ENCODE data around the gene AURKB.

The AURKB gene

DNA sequence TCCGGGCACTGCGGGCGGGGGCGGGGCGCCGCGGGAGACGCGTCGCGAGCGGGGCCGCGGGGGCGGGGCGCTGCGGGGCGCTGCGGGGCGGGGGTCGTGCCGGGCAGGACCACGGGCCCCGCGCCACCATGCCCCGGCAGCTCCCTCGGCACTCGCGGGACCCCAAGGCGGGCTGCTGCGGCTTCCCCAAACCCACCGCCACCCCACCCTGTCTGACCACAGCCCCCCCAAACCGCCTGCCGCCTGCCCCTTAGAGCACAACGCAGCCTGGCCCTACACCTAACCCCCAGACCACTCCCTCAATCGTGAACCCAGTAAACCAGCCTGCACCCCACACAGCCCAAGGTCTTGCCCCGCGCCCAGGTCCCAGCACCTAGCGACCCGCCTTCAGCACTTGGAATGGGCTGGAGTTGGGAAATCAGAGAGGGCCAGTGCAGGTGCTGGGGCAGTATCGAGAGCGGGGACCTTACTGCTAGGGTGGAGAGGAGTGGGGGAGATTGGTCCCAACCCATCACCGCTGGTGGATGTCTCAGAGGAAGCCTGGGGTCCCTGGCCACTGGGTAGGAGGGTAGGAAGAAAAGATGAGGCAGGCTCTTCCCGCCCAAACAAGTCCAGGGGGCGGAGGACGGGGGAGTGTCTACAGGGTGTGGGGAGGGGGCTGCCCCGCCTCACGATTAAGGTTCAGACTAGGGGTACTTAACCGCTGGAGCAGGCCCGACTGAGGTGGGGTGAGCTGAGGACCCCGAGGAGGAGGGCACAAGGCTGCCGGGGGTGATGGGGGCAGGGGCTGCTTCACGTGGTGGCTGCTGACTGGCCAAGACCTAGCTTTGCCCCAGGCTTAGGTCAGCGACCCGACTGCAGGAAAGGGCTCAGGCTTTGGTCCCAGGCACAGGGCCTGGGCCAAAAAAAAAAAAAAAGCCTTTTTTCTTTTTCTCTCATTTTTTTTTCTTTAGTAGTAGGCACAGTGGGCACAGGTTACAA, 47.1 kb downstream of the AURKB start:
- in situ Hi-C loops (cut with HindIII; ENCODE audit: low sequenced_read_pairs), result no loop called here

- in situ Hi-C loops (cut with HindIII; ENCODE audit: low sequenced_read_pairs), result no loop called here
Measured at GRCh38 chr17:8162233-8162996, 48.0 kb downstream of the AURKB start, which contains the start of gene VAMP2. VAMP2 (minus strand) TSS chr17:8162948; CDS start chr17:8162879, 69 bp downstream.

- in situ Hi-C loops (cut with HindIII; ENCODE audit: low sequenced_read_pairs), result no loop called here
Measured at GRCh38 chr17:8161289-8162232, 48.8 kb downstream of the AURKB start.

DNA sequence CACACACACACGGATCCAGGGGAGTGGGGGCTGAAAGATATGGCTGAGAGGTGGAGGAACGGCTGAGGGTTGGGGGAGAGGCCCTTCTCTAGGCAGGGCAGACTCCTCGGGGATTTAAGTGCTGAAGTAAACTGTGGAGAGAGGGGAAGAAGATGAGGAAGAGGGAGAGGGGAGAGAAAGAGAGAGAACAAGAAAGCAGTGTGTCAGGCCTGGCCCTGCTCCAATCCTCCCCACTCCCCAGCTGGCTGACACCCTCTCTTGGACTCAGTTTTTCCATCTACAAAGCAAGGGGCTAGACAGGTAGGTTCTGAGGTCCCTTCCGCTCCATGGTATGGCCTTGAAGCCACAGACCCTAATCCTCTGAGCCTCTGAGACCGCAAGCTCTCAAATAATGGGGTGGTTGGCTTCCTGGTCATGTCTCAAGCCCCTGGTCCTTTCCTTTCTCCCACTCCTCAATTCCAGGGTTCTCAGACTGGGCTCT, 49.6 kb downstream of the AURKB start:
- in situ Hi-C loops (cut with HindIII; ENCODE audit: low sequenced_read_pairs), result no loop called here

DNA sequence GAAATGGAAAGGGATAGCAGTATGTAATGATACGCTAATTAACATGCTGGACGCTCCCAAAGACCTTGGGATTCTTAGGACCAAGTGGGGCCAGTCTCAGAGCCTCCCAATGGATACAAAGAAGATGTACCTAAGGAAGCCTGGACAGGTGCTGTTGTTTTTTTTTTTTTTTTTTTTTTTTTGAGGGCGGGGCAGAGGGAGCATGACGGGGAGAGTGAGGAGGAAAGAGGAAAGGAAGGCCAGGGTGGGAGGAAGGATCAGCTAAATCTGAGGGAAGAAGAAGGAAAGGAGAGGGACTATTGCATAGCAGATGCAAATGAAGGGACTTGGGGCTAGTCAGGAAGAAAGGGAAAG, 50.2 kb downstream of the AURKB start:
- in situ Hi-C loops (cut with HindIII; ENCODE audit: low sequenced_read_pairs), result no loop called here

DNA sequence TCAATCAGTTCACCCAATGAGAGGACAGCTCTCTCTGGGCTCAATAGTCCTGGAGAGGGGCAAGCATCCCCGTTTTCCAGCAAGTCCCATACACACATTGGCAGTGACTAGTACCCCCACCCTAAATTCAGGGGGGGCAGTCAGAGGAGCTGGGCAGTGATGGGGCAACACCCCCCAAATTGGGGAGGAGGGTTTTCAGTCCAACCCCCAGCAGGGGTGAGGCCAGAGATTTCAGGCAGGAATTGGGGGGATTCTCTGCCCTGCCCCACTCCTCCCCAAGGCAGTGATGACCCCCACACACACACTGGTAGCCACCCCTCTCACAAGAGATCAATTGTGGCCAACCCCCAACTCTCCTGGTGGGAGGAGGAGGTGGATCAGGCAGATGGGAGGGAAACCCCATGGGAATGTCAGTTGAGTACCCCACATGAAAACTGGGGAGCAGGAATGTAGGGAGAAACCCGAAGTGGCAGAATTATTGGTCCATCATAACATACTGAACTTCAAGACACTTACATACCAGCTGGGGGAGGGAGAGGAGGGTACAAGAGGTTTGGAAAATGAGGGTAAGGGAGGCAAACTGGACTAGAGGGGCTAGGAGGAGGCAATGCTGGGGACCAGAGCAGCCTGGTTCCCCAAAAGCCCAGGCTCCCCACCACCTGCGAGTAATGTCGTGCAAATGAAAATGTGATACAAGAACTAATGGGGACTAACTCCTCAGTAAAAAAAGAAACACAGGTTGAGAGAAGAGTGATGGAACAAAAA, 50.7 kb downstream of the AURKB start:
- in situ Hi-C loops (cut with HindIII; ENCODE audit: low sequenced_read_pairs), result no loop called here

DNA sequence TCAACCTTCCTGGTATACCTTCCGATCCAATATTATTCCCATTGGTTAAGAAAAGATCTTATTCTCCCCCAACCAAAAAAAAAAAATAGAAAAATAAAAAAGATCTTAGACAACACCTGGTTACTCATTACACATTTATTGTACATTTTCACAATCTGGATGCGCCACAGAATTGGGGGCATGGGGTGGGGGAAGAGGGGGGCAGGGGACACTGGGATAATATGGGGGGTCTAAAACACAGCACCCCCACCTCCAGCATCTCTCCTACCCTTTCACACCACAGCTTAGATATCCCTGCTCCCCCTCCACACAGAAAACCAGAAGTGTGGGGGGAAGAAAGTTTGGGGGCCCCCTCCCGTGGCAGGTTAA, 51.4 kb downstream of the AURKB start:
- in situ Hi-C loops (cut with HindIII; ENCODE audit: low sequenced_read_pairs), result no loop called here

DNA sequence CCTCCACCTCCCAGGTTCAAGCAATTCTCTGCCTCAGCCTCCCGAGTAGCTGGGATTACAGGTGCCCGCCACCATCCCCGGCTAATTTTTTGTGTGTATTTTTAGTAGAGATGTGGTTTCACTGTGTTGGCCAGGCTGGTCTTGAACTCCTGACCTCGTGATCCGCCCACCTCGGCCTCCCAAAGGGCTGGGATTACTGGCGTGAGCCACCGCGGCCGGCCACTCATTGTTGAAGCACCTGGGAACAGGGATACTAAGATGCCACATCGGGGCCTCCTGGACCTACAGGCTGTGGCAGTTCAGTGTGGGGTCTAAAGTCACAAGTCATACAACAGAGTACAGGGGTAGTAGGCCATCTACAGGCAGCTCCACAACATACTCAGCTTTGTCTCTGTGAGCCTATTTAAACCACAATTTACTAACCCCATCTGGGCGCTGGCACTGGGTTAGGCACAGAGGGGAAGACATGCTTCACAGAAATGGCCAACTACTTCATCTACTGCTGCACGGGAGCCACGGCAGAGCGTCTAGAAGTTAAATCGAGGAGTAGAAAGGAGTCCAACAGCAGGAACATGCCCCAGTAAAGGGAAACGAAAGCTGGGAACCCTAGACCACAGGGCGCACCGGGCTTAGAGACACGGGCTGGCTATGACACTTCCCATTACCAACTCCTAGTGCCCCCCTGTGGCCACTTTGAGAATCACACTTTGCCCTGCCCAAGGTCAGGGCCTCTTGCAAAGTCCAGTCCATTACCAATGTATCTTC, 51.9 kb downstream of the AURKB start:
- in situ Hi-C loops (cut with HindIII; ENCODE audit: low sequenced_read_pairs), result no loop called here

DNA sequence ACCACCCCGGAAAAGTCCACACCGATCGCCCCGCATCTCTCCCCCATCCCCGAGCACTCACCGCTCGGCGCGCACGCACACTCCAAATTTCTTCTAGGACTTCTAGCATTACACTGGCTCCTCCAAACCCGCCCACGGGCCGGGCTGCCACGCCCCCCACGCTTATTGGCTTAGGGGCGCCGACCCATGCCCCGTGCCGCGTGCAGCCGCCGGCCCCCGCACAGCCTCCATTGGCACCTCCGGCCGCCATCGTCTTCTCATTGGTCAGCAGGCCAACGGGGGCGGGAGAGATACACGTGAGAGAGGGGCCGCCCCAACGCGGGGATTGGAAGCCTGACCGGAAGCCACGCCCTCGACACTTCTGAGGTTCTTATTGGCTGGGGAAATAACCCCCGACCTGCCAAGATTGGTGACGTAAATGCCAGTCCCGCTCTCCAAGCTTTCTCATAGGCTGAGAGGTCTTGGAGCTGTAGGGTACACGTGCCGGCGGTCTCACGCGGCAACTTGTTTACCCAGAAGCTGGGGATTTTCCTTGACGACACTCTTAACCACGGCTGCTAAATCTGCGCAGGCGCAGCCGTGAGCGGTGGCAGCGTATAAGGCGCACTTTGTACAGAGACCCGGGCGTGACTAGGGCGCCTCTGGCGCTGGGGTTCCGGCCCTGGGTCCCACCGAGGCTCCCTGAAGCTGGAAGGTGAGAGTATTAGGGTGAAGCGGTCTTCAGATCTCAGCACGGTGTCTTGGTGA, 54.0 kb downstream of the AURKB start:
- in situ Hi-C loops (cut with HindIII; ENCODE audit: low sequenced_read_pairs), result no loop called here

- in situ Hi-C loops (cut with HindIII; ENCODE audit: low sequenced_read_pairs), result no loop called here
Measured at GRCh38 chr17:8155996-8156245, 54.5 kb downstream of the AURKB start.

DNA sequence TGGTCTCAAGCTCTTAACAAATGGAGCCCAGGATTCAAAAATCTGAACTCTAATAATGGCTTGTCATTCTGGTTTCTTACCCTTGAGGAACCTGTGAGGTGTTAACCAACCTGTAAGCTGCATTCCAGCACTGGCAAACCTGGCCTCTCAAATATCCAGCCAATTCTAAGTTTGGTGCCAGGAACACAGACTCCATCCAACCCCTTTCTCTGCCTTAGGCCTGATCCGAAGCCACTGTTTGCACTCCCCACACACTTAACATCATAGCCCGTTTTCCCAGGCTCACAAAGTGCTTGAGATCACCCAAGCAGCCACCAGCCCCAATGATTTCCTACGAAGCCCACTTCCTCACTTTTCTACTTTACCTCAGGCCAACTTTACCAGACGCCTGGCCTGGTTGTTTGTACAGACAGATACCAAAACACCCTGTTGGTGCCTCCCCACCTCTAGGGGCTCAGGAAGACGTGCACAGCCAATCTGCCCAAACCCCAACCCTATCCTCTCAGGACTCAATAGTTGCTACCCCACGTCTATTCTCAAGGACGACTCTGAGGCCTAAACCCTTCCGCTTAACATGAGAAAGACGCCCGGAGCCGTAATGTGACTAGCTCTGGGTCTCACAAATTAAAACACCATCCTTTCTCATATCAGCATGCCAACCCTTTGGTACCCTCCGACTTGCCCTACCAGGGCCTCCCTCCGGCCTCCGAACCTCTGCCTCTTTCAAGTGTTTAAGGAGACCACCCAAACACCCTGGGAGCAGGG, 55.0 kb downstream of the AURKB start:
- in situ Hi-C loops (cut with HindIII; ENCODE audit: low sequenced_read_pairs), result no loop called here

All from DLD1 (cell line).